GM19023 (cell line): ENCODE results near the gene GPC6.

Source experiments
- ATAC-seq: cut with Tn5 transposase; IDR thresholded peaks from one replicate; pipeline ENCODE4 v1.9.1; 2021; ENCODE audit warnings: mild to moderate bottlenecking, moderate library complexity; ENCODE audit not compliant: unreplicated experiment

The GPC6 gene

GRCh38 chr13:94362411-94362909 is 1135.9 kb downstream of the GPC6 start:
- ATAC-seq, result peak; percentile 99

- no peak for ATAC-seq
These were observed 1140.1 kb downstream of the GPC6 start for GRCh38 chr13:94366677-94367076.

- no peak for ATAC-seq
These were observed 1143.4 kb downstream of the GPC6 start for GRCh38 chr13:94369972-94370436.

- no peak for ATAC-seq
These were observed 1145.2 kb downstream of the GPC6 start for GRCh38 chr13:94371855-94372254.

- no peak for ATAC-seq
These were observed 1155.9 kb downstream of the GPC6 start for GRCh38 chr13:94382517-94382916.

GRCh38 chr13:94382960-94383359 is 1156.4 kb downstream of the GPC6 start:
- ATAC-seq, result no peak

GRCh38 chr13:94384231-94384905 is 1157.8 kb downstream of the GPC6 start:
- ATAC-seq, result no peak

GRCh38 chr13:94387047-94387446 is 1160.4 kb downstream of the GPC6 start:
- no peak for ATAC-seq

GRCh38 chr13:94389604-94390351 is 1163.2 kb downstream of the GPC6 start:
- no peak for ATAC-seq

- no peak for ATAC-seq
These were observed 1164.3 kb downstream of the GPC6 start for GRCh38 chr13:94390881-94391280.

- no peak for ATAC-seq
These were observed 1168.1 kb downstream of the GPC6 start for GRCh38 chr13:94394723-94395122.

GRCh38 chr13:94395860-94396259 is 1169.3 kb downstream of the GPC6 start:
- ATAC-seq, result no peak

- no peak for ATAC-seq
These were observed 1173.2 kb downstream of the GPC6 start for GRCh38 chr13:94399812-94400211.

GRCh38 chr13:94400874-94401273 is 1174.3 kb downstream of the GPC6 start:
- ATAC-seq, result no peak

GRCh38 chr13:94408314-94409036 is 1181.9 kb downstream of the GPC6 start:
- ATAC-seq, result no peak

GRCh38 chr13:94411747-94412146 is 1185.1 kb downstream of the GPC6 start:
- no peak for ATAC-seq

GRCh38 chr13:94412870-94413597 is 1186.4 kb downstream of the GPC6 start:
- no peak for ATAC-seq

GRCh38 chr13:94413598-94413944 is 1187.0 kb downstream of the GPC6 start:
- ATAC-seq, result no peak

- ATAC-seq, result no peak
These were observed 1187.5 kb downstream of the GPC6 start for GRCh38 chr13:94414141-94414540.

- ATAC-seq, result no peak
These were observed 1188.1 kb downstream of the GPC6 start for GRCh38 chr13:94414708-94415107.
